ENCODE measurements around the gene NINL.

DNA sequence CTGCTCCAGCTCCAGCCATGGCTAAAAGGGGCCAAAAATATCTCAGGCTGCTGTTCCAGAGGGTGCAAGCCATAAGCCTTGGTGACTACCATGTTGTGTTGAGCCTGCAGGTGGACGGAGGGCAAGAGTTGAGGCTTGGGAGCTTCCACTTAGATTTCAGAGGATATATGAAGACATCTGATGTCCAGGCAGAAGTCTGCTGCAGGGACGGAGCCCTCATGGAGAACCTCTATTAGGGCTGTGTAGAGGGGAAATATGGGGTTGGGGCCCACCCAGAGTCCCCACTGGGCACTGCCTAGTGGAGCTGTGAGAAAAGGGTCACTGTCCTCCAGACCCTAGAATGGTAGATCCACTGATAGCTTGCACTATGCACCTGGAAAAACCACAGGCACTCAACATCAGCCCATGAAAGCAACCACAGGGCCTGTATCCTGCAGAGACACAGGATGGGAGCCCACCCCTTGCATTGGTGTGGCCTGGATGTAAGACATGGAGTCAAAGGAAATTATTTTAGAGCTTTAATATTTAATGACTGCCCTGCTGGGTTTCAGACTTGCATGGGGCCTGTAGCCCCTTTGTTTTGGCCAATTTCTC is 70.5 kb downstream of the NINL start:
- TF ChIP-seq YY1 (IDR thresholded peaks at IDR 0.05; ENCODE audit: insufficient read depth, insufficient read length), result no peak
- TF ChIP-seq SUZ12 (IDR thresholded peaks at IDR 0.05; ENCODE audit: extremely low read depth, insufficient read depth, insufficient read length), result no peak
- no peak for TF ChIP-seq ZNF274 (IDR thresholded peaks at IDR 0.05; ENCODE audit: low read depth, low read length)
